WTC11 (cell line): ENCODE data around the gene NECTIN4. TPM values are rescaled to one million over a fixed set of nuclear protein-coding genes. Genes with fewer than 3 reads are reported as not detected.

ENCODE experiments used
- CREB1 ChIP-seq: sonication (generic); formaldehyde crosslinking; IDR thresholded peaks from 2 replicates; pipeline ENCODE4 v1.8.0; 2023; ENCODE audit warnings: mild to moderate bottlenecking, missing genetic modification reagents
- ELF4 ChIP-seq: sonication (generic); formaldehyde crosslinking; IDR thresholded peaks from 2 replicates; pipeline ENCODE4 v1.8.1; 2022; ENCODE audit warnings: low read depth, mild to moderate bottlenecking, moderate library complexity, missing genetic modification reagents
- FOXJ3 ChIP-seq: sonication (generic); formaldehyde crosslinking; IDR thresholded peaks from 2 replicates; pipeline ENCODE4 v1.9.0; 2021; ENCODE audit warnings: missing genetic modification reagents, mild to moderate bottlenecking, borderline replicate concordance
- FOXK1 ChIP-seq: sonication (generic); formaldehyde crosslinking; IDR thresholded peaks from 2 replicates; pipeline ENCODE4 v1.8.0; 2022; ENCODE audit warnings: mild to moderate bottlenecking, moderate library complexity, missing genetic modification reagents
- NR2C2 ChIP-seq: sonication (generic); formaldehyde crosslinking; IDR thresholded peaks from 2 replicates; pipeline ENCODE4 v1.8.0; 2022; ENCODE audit warnings: mild to moderate bottlenecking, missing genetic modification reagents
- NR3C1 ChIP-seq: sonication (generic); formaldehyde crosslinking; conservative IDR thresholded peaks from 2 replicates; pipeline ENCODE4 v1.8.1; 2023; ENCODE audit warnings: low read depth, mild to moderate bottlenecking, missing genetic modification reagents
- OVOL2 ChIP-seq: fragments of 250-450 bp; sonication (Bioruptor Pico); IDR thresholded peaks from 2 replicates; pipeline ENCODE4 v1.9.0; 2021; ENCODE audit warnings: mild to moderate bottlenecking, borderline replicate concordance
- PRRX2 ChIP-seq: fragments of 250-450 bp; sonication (Bioruptor Pico); IDR thresholded peaks from 2 replicates; pipeline ENCODE4 v1.8.0; 2021; ENCODE audit warnings: mild to moderate bottlenecking
- SMAD3 ChIP-seq: sonication (generic); formaldehyde crosslinking; IDR thresholded peaks from 2 replicates; pipeline ENCODE4 v1.8.0; 2022; ENCODE audit warnings: missing genetic modification reagents, mild to moderate bottlenecking, borderline replicate concordance
- SMAD4 ChIP-seq: sonication (generic); formaldehyde crosslinking; IDR thresholded peaks from 2 replicates; pipeline ENCODE4 v1.8.0; 2022; ENCODE audit warnings: mild to moderate bottlenecking, missing genetic modification reagents
- ZNF121 ChIP-seq: sonication (generic); formaldehyde crosslinking; IDR thresholded peaks from 2 replicates; pipeline ENCODE4 v1.8.0; 2023; ENCODE audit warnings: missing genetic modification reagents
- ZNF396 ChIP-seq: fragments of 250-450 bp; sonication (Bioruptor Pico); IDR thresholded peaks from 2 replicates; pipeline ENCODE4 v1.8.0; 2021; ENCODE audit warnings: mild to moderate bottlenecking, moderate library complexity, borderline replicate concordance
- total RNA-seq: library from RNA; stranded (reverse); gene quantifications from 3 replicates; pipeline ENCODE4 v1.2.3, GENCODE V29; 2021
- TF ChIP-seq, protein P1 (sequence below): fragments of 250-450 bp; sonication (Bioruptor Pico); IDR thresholded peaks from 2 replicates; pipeline ENCODE4 v1.9.0; 2021; ENCODE audit warnings: mild to moderate bottlenecking, borderline replicate concordance
- TF ChIP-seq, protein P2 (sequence below): sonication (generic); formaldehyde crosslinking; IDR thresholded peaks from 2 replicates; pipeline ENCODE4 v1.8.0; 2022; ENCODE audit warnings: mild to moderate bottlenecking, missing genetic modification reagents
- TF ChIP-seq, protein P3 (sequence below): sonication (generic); formaldehyde crosslinking; IDR thresholded peaks from 2 replicates; pipeline ENCODE4 v1.8.1; 2022; ENCODE audit warnings: missing genetic modification reagents, borderline replicate concordance
- TF ChIP-seq, protein P4 (sequence below): sonication (generic); formaldehyde crosslinking; IDR thresholded peaks from 2 replicates; pipeline ENCODE4 v1.8.0; 2023; ENCODE audit warnings: mild to moderate bottlenecking, missing genetic modification reagents
- TF ChIP-seq, protein P5 (sequence below): sonication (generic); formaldehyde crosslinking; IDR thresholded peaks from 2 replicates; pipeline ENCODE4 v1.8.0; 2023; ENCODE audit warnings: missing genetic modification reagents, mild to moderate bottlenecking, borderline replicate concordance
- TF ChIP-seq, protein P6 (sequence below): sonication (generic); formaldehyde crosslinking; IDR thresholded peaks from 2 replicates; pipeline ENCODE4 v1.8.0; 2022; ENCODE audit warnings: mild to moderate bottlenecking, missing genetic modification reagents
- TF ChIP-seq, protein P7 (sequence below): sonication (generic); formaldehyde crosslinking; IDR thresholded peaks from 2 replicates; pipeline ENCODE4 v1.8.0; 2022; ENCODE audit warnings: mild to moderate bottlenecking, missing genetic modification reagents
- TF ChIP-seq, protein P8 (sequence below): sonication (generic); formaldehyde crosslinking; IDR thresholded peaks from 2 replicates; pipeline ENCODE4 v1.8.0; 2022; ENCODE audit warnings: mild to moderate bottlenecking, missing genetic modification reagents

Gene NECTIN4
- total RNA-seq, 1 experiment from 2014 or later, result 1.7 TPM

DNA sequence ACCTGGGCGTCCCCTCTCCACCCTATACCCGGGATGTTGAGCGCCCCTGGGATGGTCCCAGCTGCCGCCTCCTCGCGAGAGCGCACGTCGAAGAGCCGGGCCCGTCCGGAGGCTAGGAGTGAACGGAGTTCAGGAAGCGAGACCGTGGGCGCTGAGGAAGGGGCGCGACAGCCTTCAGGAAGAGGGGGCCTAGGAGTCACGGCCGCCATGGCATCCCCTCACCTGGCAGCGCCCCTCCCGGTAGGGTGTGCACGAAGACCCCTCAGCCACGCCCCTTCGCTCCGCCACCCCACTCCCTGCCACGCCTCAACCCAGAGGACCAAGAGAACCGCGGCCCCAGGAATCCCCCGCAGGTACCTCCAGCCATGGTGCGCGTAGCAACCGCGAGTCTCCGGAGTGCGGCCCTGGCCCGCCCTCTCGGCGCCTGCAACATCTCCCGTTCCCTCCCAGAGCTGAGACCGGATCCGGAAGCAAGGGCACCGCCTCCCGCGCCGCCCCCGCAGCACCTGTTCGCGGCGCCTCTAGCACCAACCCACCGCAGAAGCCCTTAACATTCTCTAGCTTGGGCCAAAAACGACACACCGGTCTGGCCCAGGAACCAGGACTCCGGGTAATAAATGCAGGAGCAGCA lies 50.7 kb downstream of the NECTIN4 start, which contains the start of gene TSTD1 (continued):
- TF ChIP-seq, protein P1, sequence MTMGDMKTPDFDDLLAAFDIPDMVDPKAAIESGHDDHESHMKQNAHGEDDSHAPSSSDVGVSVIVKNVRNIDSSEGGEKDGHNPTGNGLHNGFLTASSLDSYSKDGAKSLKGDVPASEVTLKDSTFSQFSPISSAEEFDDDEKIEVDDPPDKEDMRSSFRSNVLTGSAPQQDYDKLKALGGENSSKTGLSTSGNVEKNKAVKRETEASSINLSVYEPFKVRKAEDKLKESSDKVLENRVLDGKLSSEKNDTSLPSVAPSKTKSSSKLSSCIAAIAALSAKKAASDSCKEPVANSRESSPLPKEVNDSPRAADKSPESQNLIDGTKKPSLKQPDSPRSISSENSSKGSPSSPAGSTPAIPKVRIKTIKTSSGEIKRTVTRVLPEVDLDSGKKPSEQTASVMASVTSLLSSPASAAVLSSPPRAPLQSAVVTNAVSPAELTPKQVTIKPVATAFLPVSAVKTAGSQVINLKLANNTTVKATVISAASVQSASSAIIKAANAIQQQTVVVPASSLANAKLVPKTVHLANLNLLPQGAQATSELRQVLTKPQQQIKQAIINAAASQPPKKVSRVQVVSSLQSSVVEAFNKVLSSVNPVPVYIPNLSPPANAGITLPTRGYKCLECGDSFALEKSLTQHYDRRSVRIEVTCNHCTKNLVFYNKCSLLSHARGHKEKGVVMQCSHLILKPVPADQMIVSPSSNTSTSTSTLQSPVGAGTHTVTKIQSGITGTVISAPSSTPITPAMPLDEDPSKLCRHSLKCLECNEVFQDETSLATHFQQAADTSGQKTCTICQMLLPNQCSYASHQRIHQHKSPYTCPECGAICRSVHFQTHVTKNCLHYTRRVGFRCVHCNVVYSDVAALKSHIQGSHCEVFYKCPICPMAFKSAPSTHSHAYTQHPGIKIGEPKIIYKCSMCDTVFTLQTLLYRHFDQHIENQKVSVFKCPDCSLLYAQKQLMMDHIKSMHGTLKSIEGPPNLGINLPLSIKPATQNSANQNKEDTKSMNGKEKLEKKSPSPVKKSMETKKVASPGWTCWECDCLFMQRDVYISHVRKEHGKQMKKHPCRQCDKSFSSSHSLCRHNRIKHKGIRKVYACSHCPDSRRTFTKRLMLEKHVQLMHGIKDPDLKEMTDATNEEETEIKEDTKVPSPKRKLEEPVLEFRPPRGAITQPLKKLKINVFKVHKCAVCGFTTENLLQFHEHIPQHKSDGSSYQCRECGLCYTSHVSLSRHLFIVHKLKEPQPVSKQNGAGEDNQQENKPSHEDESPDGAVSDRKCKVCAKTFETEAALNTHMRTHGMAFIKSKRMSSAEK (CRISPR knock-in tag), result no peak
- TF ChIP-seq ZNF396 (CRISPR knock-in tag), result no peak
- TF ChIP-seq CREB1, result 0 out of 2 replicates have a peak, but pooled peaks have one; percentile 54
- TF ChIP-seq ELF4 (CRISPR knock-in tag), result no peak
- TF ChIP-seq PRRX2 (CRISPR knock-in tag), result 0 out of 2 replicates have a peak, but pooled peaks have one; percentile 74
- TF ChIP-seq OVOL2 (CRISPR knock-in tag), result no peak
- no peak for TF ChIP-seq FOXJ3 (CRISPR knock-in tag)
- TF ChIP-seq NR2C2 (CRISPR knock-in tag), result no peak
- no peak for TF ChIP-seq SMAD3
- TF ChIP-seq NR3C1 (CRISPR knock-in tag), result peak; percentile 87; the same call in 1 of the 2 replicates
- TF ChIP-seq, protein P2, sequence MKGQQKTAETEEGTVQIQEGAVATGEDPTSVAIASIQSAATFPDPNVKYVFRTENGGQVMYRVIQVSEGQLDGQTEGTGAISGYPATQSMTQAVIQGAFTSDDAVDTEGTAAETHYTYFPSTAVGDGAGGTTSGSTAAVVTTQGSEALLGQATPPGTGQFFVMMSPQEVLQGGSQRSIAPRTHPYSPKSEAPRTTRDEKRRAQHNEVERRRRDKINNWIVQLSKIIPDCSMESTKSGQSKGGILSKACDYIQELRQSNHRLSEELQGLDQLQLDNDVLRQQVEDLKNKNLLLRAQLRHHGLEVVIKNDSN (CRISPR knock-in tag), result peak; percentile 65
- TF ChIP-seq, protein P3, sequence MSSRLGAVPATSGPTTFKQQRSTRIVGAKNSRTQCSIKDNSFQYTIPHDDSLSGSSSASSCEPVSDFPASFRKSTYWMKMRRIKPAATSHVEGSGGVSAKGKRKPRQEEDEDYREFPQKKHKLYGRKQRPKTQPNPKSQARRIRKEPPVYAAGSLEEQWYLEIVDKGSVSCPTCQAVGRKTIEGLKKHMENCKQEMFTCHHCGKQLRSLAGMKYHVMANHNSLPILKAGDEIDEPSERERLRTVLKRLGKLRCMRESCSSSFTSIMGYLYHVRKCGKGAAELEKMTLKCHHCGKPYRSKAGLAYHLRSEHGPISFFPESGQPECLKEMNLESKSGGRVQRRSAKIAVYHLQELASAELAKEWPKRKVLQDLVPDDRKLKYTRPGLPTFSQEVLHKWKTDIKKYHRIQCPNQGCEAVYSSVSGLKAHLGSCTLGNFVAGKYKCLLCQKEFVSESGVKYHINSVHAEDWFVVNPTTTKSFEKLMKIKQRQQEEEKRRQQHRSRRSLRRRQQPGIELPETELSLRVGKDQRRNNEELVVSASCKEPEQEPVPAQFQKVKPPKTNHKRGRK (CRISPR knock-in tag), result no peak
- no peak for TF ChIP-seq ZNF121 (CRISPR knock-in tag)
- TF ChIP-seq SMAD4, result 0 out of 2 replicates have a peak, but pooled peaks have one; percentile 50
- TF ChIP-seq, protein P4, sequence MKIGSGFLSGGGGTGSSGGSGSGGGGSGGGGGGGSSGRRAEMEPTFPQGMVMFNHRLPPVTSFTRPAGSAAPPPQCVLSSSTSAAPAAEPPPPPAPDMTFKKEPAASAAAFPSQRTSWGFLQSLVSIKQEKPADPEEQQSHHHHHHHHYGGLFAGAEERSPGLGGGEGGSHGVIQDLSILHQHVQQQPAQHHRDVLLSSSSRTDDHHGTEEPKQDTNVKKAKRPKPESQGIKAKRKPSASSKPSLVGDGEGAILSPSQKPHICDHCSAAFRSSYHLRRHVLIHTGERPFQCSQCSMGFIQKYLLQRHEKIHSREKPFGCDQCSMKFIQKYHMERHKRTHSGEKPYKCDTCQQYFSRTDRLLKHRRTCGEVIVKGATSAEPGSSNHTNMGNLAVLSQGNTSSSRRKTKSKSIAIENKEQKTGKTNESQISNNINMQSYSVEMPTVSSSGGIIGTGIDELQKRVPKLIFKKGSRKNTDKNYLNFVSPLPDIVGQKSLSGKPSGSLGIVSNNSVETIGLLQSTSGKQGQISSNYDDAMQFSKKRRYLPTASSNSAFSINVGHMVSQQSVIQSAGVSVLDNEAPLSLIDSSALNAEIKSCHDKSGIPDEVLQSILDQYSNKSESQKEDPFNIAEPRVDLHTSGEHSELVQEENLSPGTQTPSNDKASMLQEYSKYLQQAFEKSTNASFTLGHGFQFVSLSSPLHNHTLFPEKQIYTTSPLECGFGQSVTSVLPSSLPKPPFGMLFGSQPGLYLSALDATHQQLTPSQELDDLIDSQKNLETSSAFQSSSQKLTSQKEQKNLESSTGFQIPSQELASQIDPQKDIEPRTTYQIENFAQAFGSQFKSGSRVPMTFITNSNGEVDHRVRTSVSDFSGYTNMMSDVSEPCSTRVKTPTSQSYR (CRISPR knock-in tag), result 0 out of 2 replicates have a peak, but pooled peaks have one; percentile 38
- TF ChIP-seq, protein P5, sequence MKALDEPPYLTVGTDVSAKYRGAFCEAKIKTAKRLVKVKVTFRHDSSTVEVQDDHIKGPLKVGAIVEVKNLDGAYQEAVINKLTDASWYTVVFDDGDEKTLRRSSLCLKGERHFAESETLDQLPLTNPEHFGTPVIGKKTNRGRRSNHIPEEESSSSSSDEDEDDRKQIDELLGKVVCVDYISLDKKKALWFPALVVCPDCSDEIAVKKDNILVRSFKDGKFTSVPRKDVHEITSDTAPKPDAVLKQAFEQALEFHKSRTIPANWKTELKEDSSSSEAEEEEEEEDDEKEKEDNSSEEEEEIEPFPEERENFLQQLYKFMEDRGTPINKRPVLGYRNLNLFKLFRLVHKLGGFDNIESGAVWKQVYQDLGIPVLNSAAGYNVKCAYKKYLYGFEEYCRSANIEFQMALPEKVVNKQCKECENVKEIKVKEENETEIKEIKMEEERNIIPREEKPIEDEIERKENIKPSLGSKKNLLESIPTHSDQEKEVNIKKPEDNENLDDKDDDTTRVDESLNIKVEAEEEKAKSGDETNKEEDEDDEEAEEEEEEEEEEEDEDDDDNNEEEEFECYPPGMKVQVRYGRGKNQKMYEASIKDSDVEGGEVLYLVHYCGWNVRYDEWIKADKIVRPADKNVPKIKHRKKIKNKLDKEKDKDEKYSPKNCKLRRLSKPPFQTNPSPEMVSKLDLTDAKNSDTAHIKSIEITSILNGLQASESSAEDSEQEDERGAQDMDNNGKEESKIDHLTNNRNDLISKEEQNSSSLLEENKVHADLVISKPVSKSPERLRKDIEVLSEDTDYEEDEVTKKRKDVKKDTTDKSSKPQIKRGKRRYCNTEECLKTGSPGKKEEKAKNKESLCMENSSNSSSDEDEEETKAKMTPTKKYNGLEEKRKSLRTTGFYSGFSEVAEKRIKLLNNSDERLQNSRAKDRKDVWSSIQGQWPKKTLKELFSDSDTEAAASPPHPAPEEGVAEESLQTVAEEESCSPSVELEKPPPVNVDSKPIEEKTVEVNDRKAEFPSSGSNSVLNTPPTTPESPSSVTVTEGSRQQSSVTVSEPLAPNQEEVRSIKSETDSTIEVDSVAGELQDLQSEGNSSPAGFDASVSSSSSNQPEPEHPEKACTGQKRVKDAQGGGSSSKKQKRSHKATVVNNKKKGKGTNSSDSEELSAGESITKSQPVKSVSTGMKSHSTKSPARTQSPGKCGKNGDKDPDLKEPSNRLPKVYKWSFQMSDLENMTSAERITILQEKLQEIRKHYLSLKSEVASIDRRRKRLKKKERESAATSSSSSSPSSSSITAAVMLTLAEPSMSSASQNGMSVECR (CRISPR knock-in tag), result 0 out of 2 replicates have a peak, but pooled peaks have one; percentile 78
- peak; percentile 69; the same call in 1 of the 2 replicates for TF ChIP-seq FOXK1 (CRISPR knock-in tag)
- TF ChIP-seq, protein P6, sequence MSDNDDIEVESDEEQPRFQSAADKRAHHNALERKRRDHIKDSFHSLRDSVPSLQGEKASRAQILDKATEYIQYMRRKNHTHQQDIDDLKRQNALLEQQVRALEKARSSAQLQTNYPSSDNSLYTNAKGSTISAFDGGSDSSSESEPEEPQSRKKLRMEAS, result peak; percentile 79
- TF ChIP-seq, protein P7, sequence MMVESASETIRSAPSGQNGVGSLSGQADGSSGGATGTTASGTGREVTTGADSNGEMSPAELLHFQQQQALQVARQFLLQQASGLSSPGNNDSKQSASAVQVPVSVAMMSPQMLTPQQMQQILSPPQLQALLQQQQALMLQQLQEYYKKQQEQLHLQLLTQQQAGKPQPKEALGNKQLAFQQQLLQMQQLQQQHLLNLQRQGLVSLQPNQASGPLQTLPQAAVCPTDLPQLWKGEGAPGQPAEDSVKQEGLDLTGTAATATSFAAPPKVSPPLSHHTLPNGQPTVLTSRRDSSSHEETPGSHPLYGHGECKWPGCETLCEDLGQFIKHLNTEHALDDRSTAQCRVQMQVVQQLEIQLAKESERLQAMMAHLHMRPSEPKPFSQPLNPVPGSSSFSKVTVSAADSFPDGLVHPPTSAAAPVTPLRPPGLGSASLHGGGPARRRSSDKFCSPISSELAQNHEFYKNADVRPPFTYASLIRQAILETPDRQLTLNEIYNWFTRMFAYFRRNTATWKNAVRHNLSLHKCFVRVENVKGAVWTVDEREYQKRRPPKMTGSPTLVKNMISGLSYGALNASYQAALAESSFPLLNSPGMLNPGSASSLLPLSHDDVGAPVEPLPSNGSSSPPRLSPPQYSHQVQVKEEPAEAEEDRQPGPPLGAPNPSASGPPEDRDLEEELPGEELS (CRISPR knock-in tag), result peak; percentile 41; the same call in 1 of the 2 replicates
- TF ChIP-seq, protein P8, sequence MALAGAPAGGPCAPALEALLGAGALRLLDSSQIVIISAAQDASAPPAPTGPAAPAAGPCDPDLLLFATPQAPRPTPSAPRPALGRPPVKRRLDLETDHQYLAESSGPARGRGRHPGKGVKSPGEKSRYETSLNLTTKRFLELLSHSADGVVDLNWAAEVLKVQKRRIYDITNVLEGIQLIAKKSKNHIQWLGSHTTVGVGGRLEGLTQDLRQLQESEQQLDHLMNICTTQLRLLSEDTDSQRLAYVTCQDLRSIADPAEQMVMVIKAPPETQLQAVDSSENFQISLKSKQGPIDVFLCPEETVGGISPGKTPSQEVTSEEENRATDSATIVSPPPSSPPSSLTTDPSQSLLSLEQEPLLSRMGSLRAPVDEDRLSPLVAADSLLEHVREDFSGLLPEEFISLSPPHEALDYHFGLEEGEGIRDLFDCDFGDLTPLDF (CRISPR knock-in tag), result 0 out of 2 replicates have a peak, but pooled peaks have one; percentile 42
